GM12801 (cell line): ENCODE results near the gene STYXL2.

Experiments used
- CTCF ChIP-seq: IDR thresholded peaks from one replicate; pipeline ENCODE4 v1.5.1; 2011; ENCODE audit warnings: control low read depth; ENCODE audit not compliant: insufficient read length; ENCODE audit errors: extremely low read depth

STYXL2 gene

GRCh38 chr1:167111868-167112709, 18.2 kb downstream of the STYXL2 start:
- TF ChIP-seq CTCF: no peak

- no peak for TF ChIP-seq CTCF
Measured at GRCh38 chr1:167114725-167115124, 20.9 kb downstream of the STYXL2 start.

GRCh38 chr1:167115655-167116054, 21.8 kb downstream of the STYXL2 start:
- TF ChIP-seq CTCF: no peak

- no peak for TF ChIP-seq CTCF
Measured at GRCh38 chr1:167116174-167116573, 22.3 kb downstream of the STYXL2 start.

GRCh38 chr1:167117225-167117624, 23.4 kb downstream of the STYXL2 start:
- no peak for TF ChIP-seq CTCF

- TF ChIP-seq CTCF: no peak
Measured at GRCh38 chr1:167118188-167118587, 24.3 kb downstream of the STYXL2 start.

- no peak for TF ChIP-seq CTCF
Measured at GRCh38 chr1:167119696-167120095, 25.8 kb downstream of the STYXL2 start.
